OCI-LY3 (cell line): Measurements from ENCODE around the gene TEX35.

Source experiments
- CTCF ChIP-seq: fragments of 200-600, 300-600 bp; sonication (generic); IDR thresholded peaks from 2 replicates; pipeline ENCODE4 v1.5.1; 2014; ENCODE audit warnings: antibody characterized with exemption, low read length, low read depth
- EZH2phosphoT487 ChIP-seq: fragments of 200-600 bp; shearing (Covaris generic); IDR thresholded peaks from 2 replicates; pipeline ENCODE4 v1.6.1; 2018; ENCODE audit warnings: antibody characterized with exemption, mixed run types, low read depth

GRCh38 chr1:178498896-178499675 lies 13.8 kb upstream of the TEX35 start:
- no peak for TF ChIP-seq CTCF
- TF ChIP-seq EZH2phosphoT487 = no peak
